CD4-positive, alpha-beta T cell treated with Interleukin-17A for 1 hour (primary cell): ENCODE measurements around the gene ESYT3.
"Not testable (repeated sequence)": the region's sequence is repeated elsewhere in the genome, so short reads cannot be mapped to it uniquely, and the experiment has no call there.

ENCODE experiments used
- DNase-seq: peaks from one replicate; pipeline ENCODE4 v3.0.0-alpha.2; 2020

ESYT3 gene

DNA sequence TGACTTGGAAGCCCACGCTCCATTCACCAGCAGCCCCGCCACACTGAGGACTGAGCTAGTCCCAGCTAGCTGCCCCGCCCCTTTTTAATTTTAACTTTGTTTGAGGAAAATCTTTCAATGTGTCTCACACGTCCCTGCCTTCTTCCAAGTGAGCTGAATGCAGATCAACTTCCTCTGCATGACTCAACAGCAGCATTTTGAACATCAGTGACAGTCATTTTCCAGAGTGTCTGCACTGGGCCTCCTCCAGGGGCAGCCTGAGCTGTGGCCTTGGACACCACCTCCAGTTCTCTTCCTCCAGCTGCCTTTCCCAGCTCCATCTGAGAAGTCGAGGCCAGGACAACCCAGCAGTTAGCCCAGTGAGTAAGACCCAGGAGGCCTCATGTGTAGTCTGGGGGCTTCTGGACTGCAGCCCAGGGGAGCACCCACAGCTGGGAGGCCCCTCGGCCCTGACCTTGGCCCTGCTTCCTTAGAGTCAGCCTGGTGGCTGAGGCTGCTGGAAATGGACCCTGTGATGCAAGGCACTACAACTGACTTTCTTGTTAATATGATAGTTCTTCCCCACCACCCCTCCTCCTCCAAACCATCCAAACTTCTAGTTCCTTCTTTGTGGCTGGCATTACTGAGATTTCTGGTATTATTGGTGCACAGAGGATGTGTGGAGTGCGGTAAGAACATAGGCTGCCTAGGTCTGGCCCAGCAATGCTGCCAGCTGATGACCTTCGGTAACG is 21.4 kb upstream of the ESYT3 start:
- no peak for DNase-seq

DNA sequence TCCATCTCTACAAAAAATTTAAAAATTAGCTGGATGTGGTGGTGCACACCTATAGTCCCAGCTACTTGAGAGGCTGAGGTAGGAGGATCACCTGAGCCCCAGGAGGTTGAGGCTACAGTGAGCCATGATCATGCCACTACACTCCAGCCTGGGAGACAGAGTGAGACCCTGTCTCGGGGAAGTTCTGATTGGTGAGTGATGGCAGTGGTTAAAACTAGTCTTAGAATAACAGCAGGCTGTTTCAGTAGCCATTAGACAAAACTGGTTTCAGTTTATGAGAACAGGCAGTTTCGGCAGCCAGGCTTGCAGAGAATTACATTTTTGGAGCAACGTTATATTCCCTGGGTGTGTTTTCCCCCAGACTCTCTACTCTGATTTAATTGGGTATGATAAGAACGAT is 18.2 kb upstream of the ESYT3 start:
- DNase-seq, result not testable (repeated sequence)

DNA sequence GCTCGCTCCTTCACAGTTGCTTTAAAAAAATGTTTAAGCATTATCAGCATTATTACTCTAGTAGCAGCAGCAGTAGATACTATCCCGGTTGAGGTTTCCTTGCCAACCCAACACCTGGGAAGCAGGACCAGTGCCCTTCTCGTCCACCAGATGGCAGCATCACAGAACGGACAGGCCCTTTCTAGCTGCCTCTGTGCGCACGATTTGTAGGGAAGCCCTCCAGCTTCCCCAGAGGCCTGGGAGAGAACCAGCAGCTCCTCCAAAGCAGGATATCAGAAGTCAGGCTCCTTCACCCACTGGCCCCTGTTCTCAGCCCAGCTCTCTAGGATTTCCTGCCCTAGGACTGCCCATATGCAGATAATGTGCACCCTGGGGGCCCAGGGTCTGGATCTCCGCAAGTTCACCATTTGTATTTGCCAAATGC is 16.8 kb upstream of the ESYT3 start:
- DNase-seq, result peak; percentile 60

DNA sequence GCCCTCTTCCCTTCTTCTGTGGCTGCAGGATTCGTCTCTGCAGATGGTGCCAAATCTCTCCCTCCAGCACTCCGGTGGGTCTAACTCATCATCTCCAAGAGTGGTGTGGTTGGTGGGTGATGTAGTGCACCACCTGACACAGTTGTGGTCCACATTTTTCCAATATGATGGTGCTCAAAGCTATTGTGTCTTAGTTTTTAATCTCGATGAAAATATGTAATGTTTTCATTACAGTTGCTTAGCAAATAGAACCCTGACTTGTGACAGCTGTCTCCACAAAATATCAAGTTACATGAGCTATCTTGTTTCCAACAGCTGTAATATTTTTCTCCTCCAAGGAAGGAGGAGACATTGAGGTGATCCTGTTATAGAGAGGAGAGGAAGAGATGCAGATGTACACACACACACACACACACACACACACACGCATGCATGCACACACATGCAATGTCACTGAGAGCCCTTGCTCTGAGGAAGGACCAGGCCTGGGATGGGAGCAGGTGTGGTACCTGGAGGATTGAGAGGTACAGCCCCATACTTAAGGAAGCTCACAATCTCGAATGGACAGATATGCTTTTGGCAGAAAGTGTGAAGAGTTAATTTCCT is 15.7 kb upstream of the ESYT3 start:
- DNase-seq, result no peak

DNA sequence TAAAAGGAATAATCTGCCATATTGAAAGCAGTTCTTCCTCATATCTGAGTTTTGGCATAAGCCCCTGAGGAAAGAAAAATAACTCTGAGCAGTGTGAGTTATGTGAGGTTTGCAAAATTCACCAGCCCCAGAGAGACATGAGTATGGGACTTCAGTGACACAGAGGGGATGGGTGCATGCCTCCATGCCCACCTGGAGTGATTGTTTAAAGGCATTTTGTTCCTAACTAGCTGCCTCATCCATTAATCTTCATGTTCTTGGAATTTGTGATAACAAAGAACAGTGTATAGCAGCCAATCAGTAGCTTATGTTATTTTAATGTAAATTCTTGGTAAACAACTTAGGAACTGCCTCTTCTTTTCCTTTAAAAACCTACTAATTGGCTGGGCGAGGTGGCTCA is 11.1 kb upstream of the ESYT3 start:
- DNase-seq, result no peak

DNA sequence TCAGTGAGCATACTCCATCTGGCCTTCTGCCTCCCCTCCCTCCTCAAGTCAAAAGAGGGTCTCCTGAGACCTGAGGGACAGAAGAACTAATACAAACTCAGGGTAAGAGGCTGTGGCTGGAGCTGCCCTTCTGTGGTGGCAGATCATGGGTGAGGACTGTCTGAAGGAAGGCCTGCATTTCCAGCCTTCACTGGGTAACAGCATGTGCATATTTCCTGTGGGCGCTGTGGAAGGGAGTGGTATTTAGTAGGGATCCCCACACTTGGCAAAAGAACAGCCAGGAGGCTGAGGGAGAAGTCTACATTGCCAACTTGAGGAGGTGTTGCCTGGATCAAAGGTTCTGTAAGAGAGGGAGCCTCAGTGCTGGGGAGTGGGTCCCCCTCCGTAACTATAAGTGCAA is 10.1 kb upstream of the ESYT3 start:
- DNase-seq, result no peak

DNA sequence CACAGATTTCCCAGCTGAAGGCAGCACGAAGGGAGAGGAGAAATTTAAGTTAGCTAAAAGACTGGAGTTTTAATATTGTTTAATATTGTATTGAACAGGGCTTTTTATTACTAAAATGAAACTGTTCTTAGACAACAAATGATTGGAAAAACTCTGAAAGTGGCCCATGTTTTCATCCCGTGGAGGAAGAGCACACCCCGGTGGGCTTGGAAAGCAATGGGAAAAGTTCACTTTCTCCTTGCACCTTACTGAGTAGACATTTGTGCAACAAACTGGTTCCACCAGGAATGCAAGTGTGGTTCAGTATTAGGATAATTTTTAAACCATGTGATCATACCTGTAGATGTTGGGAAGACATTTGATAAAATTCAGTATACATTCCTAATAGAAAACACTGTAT is 8.2 kb upstream of the ESYT3 start:
- no peak for DNase-seq

DNA sequence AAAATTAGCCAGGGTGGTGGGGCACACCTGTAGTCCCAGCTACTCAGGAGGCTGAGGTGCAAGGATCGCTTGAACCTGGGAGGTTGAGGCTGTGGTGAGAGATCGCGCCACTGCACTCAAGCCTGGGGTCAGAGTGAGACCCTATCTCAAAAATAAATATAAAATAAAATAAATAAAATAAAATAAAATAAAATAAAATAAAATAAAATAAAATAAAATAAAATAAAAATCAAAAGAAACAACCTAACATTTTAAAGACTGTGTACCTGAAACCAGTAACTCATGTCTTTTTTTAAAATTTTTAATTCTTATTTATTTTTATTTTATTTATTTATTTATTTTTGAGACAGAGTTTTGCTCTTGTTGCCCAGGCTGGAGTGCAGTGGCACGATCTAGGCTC is 7.7 kb upstream of the ESYT3 start:
- DNase-seq, result not testable (repeated sequence)

DNA sequence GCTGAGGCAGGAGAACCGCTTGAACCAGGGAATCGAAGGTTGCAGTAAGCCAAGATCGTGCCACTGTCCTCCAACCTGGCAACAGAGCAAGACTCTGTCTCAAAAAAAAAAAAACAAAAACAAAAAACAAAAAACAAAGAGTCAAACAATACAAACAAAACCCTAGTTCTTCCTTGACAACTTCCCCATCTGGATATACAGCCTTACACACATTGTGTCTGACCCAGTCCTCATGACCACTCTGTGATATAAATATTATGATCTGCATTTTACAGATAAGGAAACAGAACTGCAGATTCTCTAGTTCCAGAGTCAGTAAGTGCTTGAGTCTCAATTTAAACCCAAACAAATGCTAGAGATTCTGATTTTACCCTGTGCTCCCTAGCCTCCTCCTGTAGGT is 4.8 kb upstream of the ESYT3 start:
- no peak for DNase-seq

DNA sequence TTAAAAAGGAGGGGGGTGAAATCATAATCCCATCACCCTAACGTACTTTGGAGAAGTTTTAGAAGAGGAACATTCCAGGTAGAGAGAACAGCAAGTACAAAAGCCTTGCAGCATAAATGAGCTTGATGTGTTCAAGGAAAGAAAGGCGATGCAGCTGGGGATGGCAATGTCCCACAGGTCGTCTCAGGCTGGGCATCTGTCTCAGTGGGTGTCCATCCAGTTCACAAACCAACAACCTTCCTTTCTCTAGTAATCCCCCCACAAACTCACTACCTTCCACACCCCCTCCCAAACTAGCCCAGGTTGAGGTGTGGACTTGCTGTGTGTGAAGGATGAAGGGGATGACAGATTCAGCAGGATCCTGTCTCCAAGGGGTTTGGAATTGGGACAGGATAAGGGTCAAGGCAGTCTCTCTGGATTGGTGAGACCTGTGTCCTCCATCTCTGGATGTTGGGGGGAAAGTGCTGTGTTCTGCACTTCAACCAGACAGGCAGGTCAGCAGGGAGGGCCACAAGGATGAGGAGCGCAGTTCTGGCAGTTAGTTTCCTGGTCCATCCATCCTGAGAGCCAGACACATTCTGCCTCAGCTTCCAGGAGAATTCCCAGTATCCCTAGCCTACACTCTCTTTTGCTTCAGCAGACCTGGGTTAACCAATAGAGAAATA is 1.7 kb upstream of the ESYT3 start:
- DNase-seq, result no peak

DNA sequence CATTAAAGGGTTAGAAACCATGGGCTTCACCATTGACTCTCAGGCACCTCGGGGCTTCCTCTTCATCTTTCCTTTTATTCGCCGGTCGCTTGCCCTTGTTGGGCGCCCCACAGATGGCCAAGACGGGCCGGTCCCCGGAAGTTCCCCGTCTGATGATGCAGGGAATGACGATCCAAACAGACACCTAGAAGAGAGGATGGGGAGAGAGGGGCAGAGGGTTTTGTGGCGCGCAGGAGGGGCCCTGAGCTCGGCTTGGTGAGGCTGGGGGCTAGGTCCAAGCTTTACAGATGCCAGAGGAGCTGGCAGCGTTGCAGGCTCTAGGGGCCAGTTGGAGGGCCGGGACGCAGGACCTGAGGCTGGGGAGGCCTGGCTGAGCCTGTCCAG is 532 bp upstream of the ESYT3 start:
- DNase-seq, result no peak

DNA sequence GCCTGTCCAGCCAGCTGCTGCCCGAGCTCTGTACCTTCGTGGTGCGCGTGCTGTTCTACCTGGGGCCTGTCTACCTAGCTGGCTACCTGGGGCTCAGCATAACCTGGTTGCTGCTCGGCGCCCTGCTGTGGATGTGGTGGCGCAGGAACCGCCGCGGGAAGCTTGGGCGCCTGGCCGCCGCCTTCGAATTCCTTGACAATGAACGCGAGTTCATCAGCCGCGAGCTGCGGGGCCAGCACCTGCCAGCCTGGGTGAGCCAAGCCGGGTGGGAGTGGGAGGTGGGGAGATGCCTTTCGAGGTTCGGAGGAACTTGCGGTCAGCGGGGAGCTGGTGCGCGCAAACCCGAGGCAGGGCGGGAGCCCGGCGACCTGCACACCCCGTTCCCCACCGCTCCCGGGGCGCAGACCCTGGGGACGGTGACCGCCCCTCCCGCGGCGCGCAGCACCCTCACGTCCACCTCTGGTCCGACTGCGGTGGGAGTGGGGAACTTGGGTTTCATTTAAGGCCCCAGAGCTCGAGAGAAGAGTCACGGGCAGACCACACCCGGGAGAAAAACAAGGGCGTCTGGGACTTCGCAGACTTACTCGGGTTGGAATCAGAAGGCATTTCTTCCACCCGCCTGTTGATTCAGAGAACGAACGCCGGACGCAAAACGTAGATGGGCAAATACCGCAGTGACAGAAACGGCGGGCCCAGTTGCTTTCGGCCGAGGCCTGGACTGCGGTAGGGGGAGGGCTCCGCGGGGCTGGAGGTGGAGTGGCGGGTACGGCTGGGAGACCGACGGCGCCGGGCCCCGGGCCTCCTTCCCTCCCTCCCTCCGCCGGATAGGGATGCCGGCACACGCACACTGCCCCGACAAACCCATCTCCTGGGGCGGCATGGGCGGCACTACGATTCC is 708 bp downstream of the ESYT3 start:
- DNase-seq, result no peak

DNA sequence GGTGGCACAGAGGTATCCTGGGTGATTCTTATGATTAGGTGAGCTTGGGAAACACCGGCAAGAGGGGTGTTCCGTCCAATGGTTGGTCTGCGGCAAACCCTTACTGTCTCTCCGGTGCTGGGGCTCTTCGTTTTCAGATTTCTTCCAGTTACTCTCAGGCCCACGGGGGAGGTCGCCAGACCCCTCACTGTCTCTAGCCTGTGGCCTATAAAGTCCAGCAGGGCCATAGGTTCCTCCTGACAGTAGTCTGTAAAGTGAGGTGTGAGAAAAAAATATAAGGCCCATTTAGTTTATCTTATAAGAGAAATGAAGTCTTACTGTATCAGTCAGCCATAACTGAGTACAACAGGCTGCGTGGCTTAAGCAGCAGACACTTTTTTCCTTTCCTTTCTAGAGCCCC is 1.4 kb downstream of the ESYT3 start:
- no peak for DNase-seq

DNA sequence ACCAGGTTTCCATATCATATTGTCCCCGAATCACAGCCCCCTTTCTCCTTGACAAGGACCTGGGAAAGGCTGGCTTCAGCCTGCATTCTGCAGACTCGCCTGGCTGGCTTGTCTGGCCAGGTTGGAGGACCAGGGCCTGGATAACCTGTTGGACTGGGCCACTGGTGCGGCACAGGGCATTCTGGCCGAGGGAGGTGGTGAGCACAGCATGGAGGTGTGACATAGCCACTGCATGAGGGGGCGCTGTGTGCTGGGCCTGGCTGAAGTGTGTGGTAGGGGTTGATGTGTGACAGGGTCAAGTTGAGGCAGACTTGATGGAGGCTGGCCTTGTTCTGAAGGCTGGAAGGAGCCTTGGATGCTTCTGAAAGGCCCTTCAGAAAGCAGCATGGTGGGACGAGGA is 2.9 kb downstream of the ESYT3 start:
- DNase-seq, result no peak

DNA sequence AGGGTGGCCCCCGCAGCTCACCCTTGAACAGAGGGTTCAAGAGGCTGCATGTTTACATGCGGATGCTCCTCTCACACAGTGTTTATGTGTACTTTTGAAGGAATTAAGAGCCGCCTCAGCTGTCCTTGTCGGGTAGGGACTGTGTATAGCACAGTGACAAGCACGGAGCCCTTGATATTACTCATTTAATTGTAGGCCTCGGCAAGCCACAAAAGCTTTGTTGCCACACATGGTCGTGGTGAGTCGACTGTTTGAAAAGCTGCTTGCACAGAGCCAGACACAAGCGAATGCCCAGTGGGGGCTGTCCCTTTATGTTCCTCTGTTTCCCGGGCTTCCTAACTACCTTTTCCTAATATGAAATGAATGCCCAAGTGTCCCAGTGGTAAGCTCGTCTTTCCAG is 4.5 kb downstream of the ESYT3 start:
- no peak for DNase-seq

DNA sequence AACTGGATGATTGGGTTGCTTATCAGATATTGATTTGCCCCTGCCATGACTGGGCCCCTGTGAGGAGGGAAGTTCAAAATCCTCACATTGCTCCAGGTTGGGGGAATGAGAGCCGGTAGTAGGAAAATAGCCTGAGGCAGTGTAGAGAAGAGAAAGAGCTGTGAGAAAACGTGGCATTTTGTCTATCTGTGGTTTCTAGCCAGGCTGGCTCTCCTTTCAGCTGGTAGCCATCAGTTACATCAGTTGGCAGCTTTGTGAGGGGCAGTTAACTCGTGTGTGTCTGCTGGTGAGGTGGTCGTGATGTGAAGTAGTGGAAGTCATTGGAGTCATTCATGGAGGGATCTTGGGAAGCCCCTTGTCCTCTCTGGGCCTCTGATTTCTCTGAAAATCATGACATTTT is 5.2 kb downstream of the ESYT3 start:
- DNase-seq, result no peak

DNA sequence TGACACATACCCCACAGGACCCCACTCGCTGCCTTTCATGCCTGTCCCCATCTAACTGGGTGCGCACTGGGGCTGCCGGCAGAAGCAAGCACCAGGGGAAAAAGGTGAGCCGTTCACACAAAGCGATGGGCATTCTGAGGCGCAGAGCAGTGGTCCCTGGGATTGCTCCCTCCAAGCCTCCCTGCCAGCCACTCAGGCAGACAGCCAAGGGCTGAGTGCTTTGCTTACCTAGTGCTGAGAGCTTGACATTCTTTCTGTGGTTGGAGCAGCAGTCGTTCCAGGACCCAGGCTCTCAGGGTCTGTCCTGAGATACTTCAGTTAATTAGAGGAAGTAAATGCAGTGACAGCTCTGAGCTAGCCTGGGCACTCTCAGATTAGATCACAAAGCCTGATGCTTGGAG is 5.7 kb downstream of the ESYT3 start:
- DNase-seq, result no peak

DNA sequence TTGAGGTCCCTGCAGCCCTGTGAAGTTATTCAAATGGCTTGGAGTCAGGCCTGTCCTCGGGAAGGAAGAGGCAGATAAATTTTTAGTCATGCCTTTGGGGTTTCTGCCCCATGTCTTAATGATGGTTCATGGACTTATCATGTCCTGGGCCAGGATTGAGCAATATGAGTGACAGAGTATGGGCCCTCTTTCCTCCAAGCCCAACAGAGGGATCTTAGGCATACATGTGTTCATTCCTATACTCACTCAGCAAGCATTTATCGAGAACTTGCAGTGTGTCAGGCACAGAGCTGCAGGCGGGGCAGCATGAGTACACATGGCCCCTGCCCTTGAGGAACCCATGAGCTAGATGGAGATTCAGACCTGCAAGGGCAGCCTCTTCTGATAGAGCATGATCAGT is 6.2 kb downstream of the ESYT3 start:
- no peak for DNase-seq

DNA sequence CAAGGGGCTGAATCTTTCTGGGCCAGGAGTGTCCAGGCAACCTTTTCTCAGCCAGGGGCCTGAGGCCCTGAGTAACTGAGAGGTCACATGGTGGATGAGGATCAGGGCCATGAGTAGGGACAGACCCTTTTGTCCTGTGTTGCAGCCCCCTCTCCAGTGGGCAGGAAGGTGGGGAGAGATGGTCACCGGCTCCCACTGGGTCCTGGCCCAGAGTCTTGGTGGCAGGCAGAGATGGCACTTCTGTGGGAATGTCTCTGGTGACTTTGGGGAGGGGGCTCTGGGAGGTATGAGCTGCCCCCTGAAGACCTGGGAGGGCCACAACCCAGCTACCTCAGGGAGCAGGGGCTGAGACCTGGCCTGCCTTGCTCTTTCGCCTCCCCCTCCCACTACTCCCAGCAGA is 6.8 kb downstream of the ESYT3 start:
- DNase-seq, result no peak

DNA sequence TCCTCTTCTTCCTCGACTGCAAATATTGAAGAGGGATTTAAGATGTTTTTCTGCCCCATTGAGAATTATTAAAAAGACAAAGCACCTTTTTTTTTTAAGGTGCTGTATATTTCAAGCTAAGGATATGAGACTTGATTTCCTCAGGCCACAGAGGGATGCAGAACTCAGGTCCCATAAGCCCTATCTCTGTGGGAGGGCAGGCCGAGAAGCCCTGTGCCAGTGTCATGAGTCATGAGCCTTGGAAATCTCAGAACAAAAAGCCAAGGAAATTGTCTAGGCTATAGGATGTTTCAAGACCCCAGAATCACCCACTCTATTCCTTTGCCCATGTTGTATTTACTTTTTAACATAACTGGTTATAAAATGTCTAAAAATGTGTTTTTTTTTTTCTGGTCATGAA is 7.3 kb downstream of the ESYT3 start:
- no peak for DNase-seq

DNA sequence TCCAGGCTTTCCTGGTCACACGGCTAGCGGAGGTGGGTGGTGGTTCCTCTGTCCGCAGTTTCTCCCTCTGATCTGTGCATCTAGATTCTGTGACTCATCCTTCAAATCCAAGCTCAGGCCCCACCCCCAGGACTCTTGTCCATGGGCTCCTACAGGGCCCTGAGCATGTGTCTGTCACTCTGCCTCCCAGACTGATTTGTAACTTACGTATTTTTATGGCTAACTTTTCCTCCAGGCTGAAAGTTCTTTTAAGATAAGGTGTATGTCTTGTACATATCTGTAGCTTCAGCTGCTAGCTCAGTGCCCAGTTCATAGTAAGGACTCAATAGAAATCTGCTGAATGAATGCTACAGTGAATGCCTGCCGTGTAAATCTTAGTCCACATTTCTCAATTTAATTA is 8.0 kb downstream of the ESYT3 start:
- no peak for DNase-seq

DNA sequence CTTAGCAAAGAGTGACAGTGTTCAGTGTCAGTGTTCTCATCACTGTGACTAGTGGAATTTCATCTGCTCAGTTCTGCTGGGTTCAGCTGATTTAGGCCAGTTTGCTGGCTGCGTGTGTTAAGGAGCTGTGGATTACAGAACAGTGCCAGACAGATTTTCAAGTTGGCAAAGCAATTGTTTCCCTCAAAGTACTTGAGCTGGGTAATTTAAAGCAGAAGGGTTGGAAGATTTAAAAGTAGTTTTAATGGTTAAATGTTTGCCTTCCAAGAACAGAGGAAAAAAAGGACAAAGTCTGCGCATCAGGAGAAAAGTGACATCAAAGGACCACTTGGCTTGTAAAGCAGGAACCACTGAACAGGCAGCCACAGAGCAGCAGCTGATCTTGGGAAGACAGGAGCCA is 8.7 kb downstream of the ESYT3 start:
- no peak for DNase-seq
